GM12872 (cell line): ENCODE measurements around the gene FAM240A.

Experiments used
- CTCF ChIP-seq: IDR thresholded peaks from 3 replicates; pipeline ENCODE4 v1.5.1; 2011; ENCODE audit warnings: low read depth, mild to moderate bottlenecking, low read length, moderate library complexity; ENCODE audit not compliant: insufficient read depth

The FAM240A gene

GRCh38 chr3:46667061-46667621 lies 54.8 kb downstream of the FAM240A start:
- TF ChIP-seq CTCF, result no peak

- no peak for TF ChIP-seq CTCF
These were observed 55.3 kb downstream of the FAM240A start for GRCh38 chr3:46667657-46668056.

GRCh38 chr3:46668116-46668515 lies 55.8 kb downstream of the FAM240A start:
- no peak for TF ChIP-seq CTCF

- TF ChIP-seq CTCF, result no peak
These were observed 56.3 kb downstream of the FAM240A start for GRCh38 chr3:46668591-46668990.

DNA sequence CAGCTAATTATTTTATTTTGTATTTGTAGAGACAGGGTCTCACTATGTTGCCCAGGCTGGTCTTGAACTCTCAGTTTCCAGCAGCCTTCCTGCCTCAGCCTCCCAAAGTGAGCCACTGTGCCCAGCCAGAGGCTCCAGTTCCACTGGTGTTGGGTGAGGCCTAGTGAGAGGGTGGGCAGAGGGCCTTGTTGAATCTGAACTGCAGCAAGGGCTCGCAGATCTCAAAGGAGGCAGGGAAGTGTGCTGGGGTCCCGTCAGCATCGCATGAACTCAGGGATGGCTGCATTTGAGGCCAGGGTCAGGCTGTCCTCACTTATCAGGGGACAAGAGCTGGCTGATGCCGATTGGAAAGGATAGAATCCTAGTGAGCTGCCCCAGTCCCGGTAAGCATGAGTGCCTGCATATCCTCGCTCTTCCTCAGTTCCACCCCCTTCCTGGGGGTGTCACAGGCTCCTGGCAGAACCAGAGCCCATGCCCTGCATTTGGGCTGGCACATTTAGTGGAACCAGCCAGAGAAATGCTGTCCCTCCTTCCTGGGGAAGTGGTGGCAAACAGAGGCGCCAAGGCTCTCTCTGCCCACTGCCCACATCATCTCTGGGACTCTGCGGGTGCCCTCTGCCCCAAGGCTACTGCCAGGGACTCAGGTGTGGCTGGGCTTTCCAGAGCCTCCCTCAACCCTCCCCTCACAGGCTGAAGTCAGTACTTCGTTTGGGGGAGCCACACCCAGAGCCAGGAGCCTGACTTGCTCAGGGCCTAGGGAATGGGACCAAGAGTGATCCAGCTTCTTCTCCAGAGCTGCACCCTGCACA lies 57.1 kb downstream of the FAM240A start:
- no peak for TF ChIP-seq CTCF

GRCh38 chr3:46670000-46670890 lies 57.9 kb downstream of the FAM240A start:
- no peak for TF ChIP-seq CTCF

GRCh38 chr3:46670891-46671427 lies 58.6 kb downstream of the FAM240A start:
- no peak for TF ChIP-seq CTCF
